SU-DHL-6 (cell line): ENCODE results near the gene ACVR1B.

ENCODE experiments used
- H2AFZ ChIP-seq: fragments of 200-600 bp; sonication (generic); 2 replicates; pipeline ENCODE4 v1.6.1; 2014; ENCODE audit warnings: low read depth, mild to moderate bottlenecking, moderate library complexity, mixed read lengths, antibody characterized with exemption, low read length; ENCODE audit not compliant: severe bottlenecking
- H3F3A ChIP-seq: fragments of 200-600 bp; shearing (Covaris generic); 2 replicates; pipeline ENCODE4 v1.6.0; 2016; ENCODE audit warnings: antibody characterized with exemption, mild to moderate bottlenecking; ENCODE audit not compliant: insufficient read depth
- H3K27ac ChIP-seq: fragments of 200-600 bp; sonication (generic); 2 replicates; pipeline ENCODE4 v1.5.1; 2016; ENCODE audit warnings: low read depth, mild to moderate bottlenecking, low read length, moderate library complexity, mixed read lengths
- H3K27me3 ChIP-seq: fragments of 200-600 bp; sonication (generic), shearing (Covaris generic); 2 replicates; pipeline ENCODE4 v1.6.0; 2014; ENCODE audit warnings: mild to moderate bottlenecking, low read length
- H3K36me3 ChIP-seq: fragments of 200-600 bp; sonication (generic); 2 replicates; pipeline ENCODE4 v1.6.1; 2014; ENCODE audit warnings: mild to moderate bottlenecking, low read length, mixed read lengths
- H3K4me2 ChIP-seq: fragments of 300-600, 200-600 bp; shearing (Covaris generic), sonication (generic); 2 replicates; pipeline ENCODE4 v1.6.0; 2014; ENCODE audit warnings: low read length, low read depth, mild to moderate bottlenecking; ENCODE audit not compliant: poor library complexity, severe bottlenecking
- H3K4me3 ChIP-seq: fragments of 200-600 bp; sonication (generic); 2 replicates; pipeline ENCODE4 v1.5.1; 2014; ENCODE audit warnings: antibody characterized with exemption, low read length, mild to moderate bottlenecking, mixed read lengths; ENCODE audit not compliant: insufficient read depth, poor library complexity, severe bottlenecking
- H3K79me2 ChIP-seq: fragments of 200-600 bp; sonication (generic); 2 replicates; pipeline ENCODE4 v1.6.1; 2014; ENCODE audit warnings: mild to moderate bottlenecking, low read length, moderate library complexity; ENCODE audit not compliant: insufficient read depth
- H3K9ac ChIP-seq: fragments of 200-600 bp; sonication (generic); 2 replicates; pipeline ENCODE4 v1.7.0; 2014; ENCODE audit warnings: mild to moderate bottlenecking, low read length
- H3K9me2 ChIP-seq: fragments of 200-600 bp; sonication (generic); replicated peaks from 2 replicates; pipeline ENCODE4 v1.6.1; 2014; ENCODE audit warnings: low read length; ENCODE audit not compliant: insufficient read depth
- H3K9me3 ChIP-seq: fragments of 200-600 bp; sonication (generic); 2 replicates; pipeline ENCODE4 v1.6.1; 2014; ENCODE audit warnings: low read length, mixed read lengths; ENCODE audit not compliant: insufficient read depth
- H4K20me1 ChIP-seq: fragments of 200-600 bp; sonication (generic); 2 replicates; pipeline ENCODE4 v1.6.1; 2014; ENCODE audit warnings: low read depth, mild to moderate bottlenecking, antibody characterized with exemption, low read length, moderate library complexity, mixed read lengths
- CTCF ChIP-seq: fragments of 200-600 bp; sonication (generic); IDR thresholded peaks from one replicate; pipeline ENCODE4 v1.5.1; 2017; ENCODE audit warnings: antibody characterized with exemption, mild to moderate bottlenecking, low read length, moderate library complexity; ENCODE audit not compliant: insufficient read depth, poor library complexity, severe bottlenecking
- EZH2phosphoT487 ChIP-seq: fragments of 200-600 bp; sonication (generic), shearing (Covaris generic); conservative IDR thresholded peaks from 2 replicates; pipeline ENCODE4 v1.6.1; 2018; ENCODE audit warnings: mild to moderate bottlenecking, antibody characterized with exemption, low read length, moderate library complexity, mixed read lengths

The ACVR1B gene

GRCh38 chr12:51944608-51945233 is 6.8 kb upstream of the ACVR1B start:
- no peak overlapping the region for H2AFZ ChIP-seq
- no peak overlapping the region for H3K4me2 ChIP-seq
- no peak overlapping the region for H3K4me3 ChIP-seq

GRCh38 chr12:51947246-51947996 is 4.1 kb upstream of the ACVR1B start:
- Histone ChIP-seq H3F3A (no peaks in the 10 kb centered on the region), H3K9ac (no peak overlapping the region), H3K4me3 (no peak overlapping the region), H3K27ac (no peak overlapping the region), H3K27me3 (0 out of 2 replicates have a peak, but pooled peaks cover 4% of the 10 kb centered on the region), H3K36me3 (no peaks in the 10 kb centered on the region), H2AFZ (no peak overlapping the region), H3K79me2 (no peaks in the 10 kb centered on the region), H4K20me1 (no peaks in the 10 kb centered on the region), H3K4me2 (no peak overlapping the region), H3K9me2 (no peaks in the 10 kb centered on the region), H3K9me3 (peaks cover 9% of the 10 kb centered on the region; the same call in 1 of the 2 replicates)
- no peak for TF ChIP-seq CTCF
- no peak for TF ChIP-seq EZH2phosphoT487

More at GRCh38 chr12:51944608-51945233, 6.8 kb upstream of the ACVR1B start:
- H3F3A ChIP-seq: no peaks in the 10 kb centered on the region
- H3K9ac ChIP-seq: no peak overlapping the region
- no peaks in the 10 kb centered on the region for H3K79me2 ChIP-seq
- no peaks in the 10 kb centered on the region for H3K9me2 ChIP-seq
- 0 out of 2 replicates have a peak, but pooled peaks cover 4% of the 10 kb centered on the region for H3K27me3 ChIP-seq
- no peaks in the 10 kb centered on the region for H4K20me1 ChIP-seq
- TF ChIP-seq EZH2phosphoT487 (no peak), CTCF (no peak)
- no peak overlapping the region for H3K27ac ChIP-seq
- peaks cover 9% of the 10 kb centered on the region; the same call in 1 of the 2 replicates for H3K9me3 ChIP-seq
- H3K36me3 ChIP-seq: no peaks in the 10 kb centered on the region

- Histone ChIP-seq H3K27ac (no peak overlapping the region), H3K79me2 (no peaks in the 10 kb centered on the region), H2AFZ (no peak overlapping the region), H3K27me3 (0 out of 2 replicates have a peak, but pooled peaks cover 4% of the 10 kb centered on the region), H3F3A (no peaks in the 10 kb centered on the region), H3K4me3 (no peak overlapping the region), H3K4me2 (no peak overlapping the region), H3K9ac (no peak overlapping the region), H3K36me3 (no peaks in the 10 kb centered on the region), H4K20me1 (no peaks in the 10 kb centered on the region), H3K9me2 (no peaks in the 10 kb centered on the region), H3K9me3 (peaks cover 9% of the 10 kb centered on the region; the same call in 1 of the 2 replicates)
- no peak for TF ChIP-seq EZH2phosphoT487
- TF ChIP-seq CTCF: no peak
Observed at GRCh38 chr12:51948066-51948465, 3.4 kb upstream of the ACVR1B start.
